HEK293 (cell line): ENCODE measurements around the gene BICD1.

Experiments used
- GLI4 ChIP-seq: fragments of 450-650 bp; formaldehyde crosslinking; IDR thresholded peaks from 2 replicates; pipeline ENCODE4 v1.5.1; 2016; ENCODE audit warnings: missing biosample characterization, missing genetic modification characterization
- MEIS1 ChIP-seq: sonication (generic); formaldehyde crosslinking; IDR thresholded peaks from 2 replicates; pipeline ENCODE4 v1.8.1; 2022; ENCODE audit warnings: missing genetic modification reagents, mild to moderate bottlenecking, borderline replicate concordance
- SP3 ChIP-seq: fragments of 450-650 bp; formaldehyde crosslinking; IDR thresholded peaks from 2 replicates; pipeline ENCODE4 v1.5.1; 2016; ENCODE audit warnings: missing biosample characterization, missing genetic modification characterization
- SP7 ChIP-seq: fragments of 450-650 bp; formaldehyde crosslinking; IDR thresholded peaks from 2 replicates; pipeline ENCODE4 v1.5.1; 2016; ENCODE audit warnings: missing biosample characterization, missing genetic modification characterization
- ZBTB17 ChIP-seq: fragments of 450-650 bp; formaldehyde crosslinking; IDR thresholded peaks from 2 replicates; pipeline ENCODE4 v1.5.1; 2016; ENCODE audit warnings: missing biosample characterization, missing genetic modification characterization
- ZBTB48 ChIP-seq: fragments of 450-650 bp; formaldehyde crosslinking; IDR thresholded peaks from 2 replicates; pipeline ENCODE4 v1.5.1; 2016; ENCODE audit warnings: missing biosample characterization, missing genetic modification characterization
- ZBTB7A ChIP-seq: fragments of 450-650 bp; formaldehyde crosslinking; IDR thresholded peaks from 2 replicates; pipeline ENCODE4 v1.5.1; 2016; ENCODE audit warnings: low read depth, missing biosample characterization, missing genetic modification characterization
- ZBTB8A ChIP-seq: fragments of 450-650 bp; formaldehyde crosslinking; IDR thresholded peaks from 2 replicates; pipeline ENCODE4 v1.5.1; 2016; ENCODE audit warnings: missing biosample characterization, missing genetic modification characterization
- ZFP37 ChIP-seq: fragments of 450-650 bp; formaldehyde crosslinking; IDR thresholded peaks from 2 replicates; pipeline ENCODE4 v1.5.1; 2016; ENCODE audit warnings: missing biosample characterization, missing genetic modification characterization
- ZNF211 ChIP-seq: fragments of 450-650 bp; formaldehyde crosslinking; IDR thresholded peaks from 2 replicates; pipeline ENCODE4 v1.5.1; 2016; ENCODE audit warnings: low read depth, missing biosample characterization, missing genetic modification characterization
- ZNF223 ChIP-seq: fragments of 450-650 bp; formaldehyde crosslinking; IDR thresholded peaks from 2 replicates; pipeline ENCODE4 v1.5.1; 2016; ENCODE audit warnings: missing biosample characterization, missing genetic modification characterization
- ZNF341 ChIP-seq: fragments of 450-650 bp; formaldehyde crosslinking; IDR thresholded peaks from 2 replicates; pipeline ENCODE4; 2016; ENCODE audit warnings: low read depth, missing biosample characterization, missing genetic modification characterization
- ZNF394 ChIP-seq: fragments of 450-650 bp; formaldehyde crosslinking; IDR thresholded peaks from 2 replicates; pipeline ENCODE4 v1.5.1; 2016; ENCODE audit warnings: missing biosample characterization, missing genetic modification characterization, mild to moderate bottlenecking, moderate library complexity, borderline replicate concordance
- ZNF561 ChIP-seq: fragments of 450-650 bp; IDR thresholded peaks from 2 replicates; pipeline ENCODE4 v1.5.1; 2018; ENCODE audit warnings: missing biosample characterization, missing genetic modification characterization, borderline replicate concordance
- ZNF600 ChIP-seq: fragments of 450-650 bp; formaldehyde crosslinking; IDR thresholded peaks from 2 replicates; pipeline ENCODE4 v1.5.1; 2016; ENCODE audit warnings: missing biosample characterization, missing genetic modification characterization
- ZNF629 ChIP-seq: fragments of 450-650 bp; formaldehyde crosslinking; IDR thresholded peaks from 2 replicates; pipeline ENCODE4 v1.5.1; 2017; ENCODE audit warnings: missing biosample characterization, missing genetic modification characterization
- ZNF660 ChIP-seq: fragments of 450-650 bp; IDR thresholded peaks from 2 replicates; pipeline ENCODE4 v1.5.1; 2018; ENCODE audit warnings: missing biosample characterization, mild to moderate bottlenecking, missing genetic modification characterization
- ZNF792 ChIP-seq: fragments of 450-650 bp; formaldehyde crosslinking; IDR thresholded peaks from 2 replicates; pipeline ENCODE4 v1.5.1; 2016; ENCODE audit warnings: missing biosample characterization, missing genetic modification characterization
- ZSCAN30 ChIP-seq: fragments of 450-650 bp; IDR thresholded peaks from 2 replicates; pipeline ENCODE4 v1.5.1; 2018; ENCODE audit warnings: missing biosample characterization, mild to moderate bottlenecking, missing genetic modification characterization, moderate library complexity
- TF ChIP-seq, protein P1 (sequence below): fragments of 450-650 bp; formaldehyde crosslinking; conservative IDR thresholded peaks from 2 replicates; pipeline ENCODE4 v1.5.1; 2016; ENCODE audit warnings: low read depth, missing biosample characterization, missing genetic modification characterization
- TF ChIP-seq, protein P2 (sequence below): fragments of 450-650 bp; formaldehyde crosslinking; IDR thresholded peaks from 2 replicates; pipeline ENCODE4 v1.5.1; 2016; ENCODE audit warnings: missing biosample characterization, missing genetic modification characterization
- TF ChIP-seq, protein P3 (sequence below): fragments of 450-650 bp; formaldehyde crosslinking; optimal IDR thresholded peaks from 2 replicates; pipeline ENCODE3; 2016; ENCODE audit warnings: missing biosample characterization, mild to moderate bottlenecking, missing genetic modification characterization
- TF ChIP-seq, protein P4 (sequence below): fragments of 450-650 bp; formaldehyde crosslinking; IDR thresholded peaks from 2 replicates; pipeline ENCODE4 v1.5.1; 2016; ENCODE audit warnings: missing biosample characterization, missing genetic modification characterization

The BICD1 gene

GRCh38 chr12:32399370-32400113 is 292.9 kb downstream of the BICD1 start, which contains the start of gene FGD4 (continued):
- TF ChIP-seq ZBTB7A (0 out of 2 replicates have a peak, but pooled peaks have one; percentile 51), MEIS1 (CRISPR knock-in tag) (no peak), ZBTB48 (tag by site-specific recombination) (peak; percentile 89), ZNF561 (tag by site-specific recombination) (peak; percentile 99), ZFP37 (peak; percentile 91), ZNF792 (tag by site-specific recombination) (peak; percentile 56; the same call in 1 of the 2 replicates), ZBTB17 (tag by site-specific recombination) (peak; percentile 97), ZNF629 (tag by site-specific recombination) (peak; percentile 71; the same call in 1 of the 2 replicates), ZNF600 (peak; percentile 96), ZSCAN30 (tag by site-specific recombination) (peak; percentile 53; the same call in 1 of the 2 replicates), SP7 (tag by site-specific recombination) (peak; percentile 85), SP3 (tag by site-specific recombination) (peak; percentile 79), ZNF211 (tag by site-specific recombination) (no peak), ZNF394 (peak; percentile 69; the same call in 1 of the 2 replicates), ZNF341 (peak; percentile 76), GLI4 (tag by site-specific recombination) (0 out of 2 replicates have a peak, but pooled peaks have one; percentile 12), ZNF223 (tag by site-specific recombination) (0 out of 2 replicates have a peak, but pooled peaks have one; percentile 43), ZBTB8A (peak; percentile 96), ZNF660 (tag by site-specific recombination) (no peak; the same call in none of the 2 replicates)
- TF ChIP-seq, protein P1, sequence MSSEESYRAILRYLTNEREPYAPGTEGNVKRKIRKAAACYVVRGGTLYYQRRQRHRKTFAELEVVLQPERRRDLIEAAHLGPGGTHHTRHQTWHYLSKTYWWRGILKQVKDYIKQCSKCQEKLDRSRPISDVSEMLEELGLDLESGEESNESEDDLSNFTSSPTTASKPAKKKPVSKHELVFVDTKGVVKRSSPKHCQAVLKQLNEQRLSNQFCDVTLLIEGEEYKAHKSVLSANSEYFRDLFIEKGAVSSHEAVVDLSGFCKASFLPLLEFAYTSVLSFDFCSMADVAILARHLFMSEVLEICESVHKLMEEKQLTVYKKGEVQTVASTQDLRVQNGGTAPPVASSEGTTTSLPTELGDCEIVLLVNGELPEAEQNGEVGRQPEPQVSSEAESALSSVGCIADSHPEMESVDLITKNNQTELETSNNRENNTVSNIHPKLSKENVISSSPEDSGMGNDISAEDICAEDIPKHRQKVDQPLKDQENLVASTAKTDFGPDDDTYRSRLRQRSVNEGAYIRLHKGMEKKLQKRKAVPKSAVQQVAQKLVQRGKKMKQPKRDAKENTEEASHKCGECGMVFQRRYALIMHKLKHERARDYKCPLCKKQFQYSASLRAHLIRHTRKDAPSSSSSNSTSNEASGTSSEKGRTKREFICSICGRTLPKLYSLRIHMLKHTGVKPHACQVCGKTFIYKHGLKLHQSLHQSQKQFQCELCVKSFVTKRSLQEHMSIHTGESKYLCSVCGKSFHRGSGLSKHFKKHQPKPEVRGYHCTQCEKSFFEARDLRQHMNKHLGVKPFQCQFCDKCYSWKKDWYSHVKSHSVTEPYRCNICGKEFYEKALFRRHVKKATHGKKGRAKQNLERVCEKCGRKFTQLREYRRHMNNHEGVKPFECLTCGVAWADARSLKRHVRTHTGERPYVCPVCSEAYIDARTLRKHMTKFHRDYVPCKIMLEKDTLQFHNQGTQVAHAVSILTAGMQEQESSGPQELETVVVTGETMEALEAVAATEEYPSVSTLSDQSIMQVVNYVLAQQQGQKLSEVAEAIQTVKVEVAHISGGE: peak; percentile 73
- TF ChIP-seq, protein P2, sequence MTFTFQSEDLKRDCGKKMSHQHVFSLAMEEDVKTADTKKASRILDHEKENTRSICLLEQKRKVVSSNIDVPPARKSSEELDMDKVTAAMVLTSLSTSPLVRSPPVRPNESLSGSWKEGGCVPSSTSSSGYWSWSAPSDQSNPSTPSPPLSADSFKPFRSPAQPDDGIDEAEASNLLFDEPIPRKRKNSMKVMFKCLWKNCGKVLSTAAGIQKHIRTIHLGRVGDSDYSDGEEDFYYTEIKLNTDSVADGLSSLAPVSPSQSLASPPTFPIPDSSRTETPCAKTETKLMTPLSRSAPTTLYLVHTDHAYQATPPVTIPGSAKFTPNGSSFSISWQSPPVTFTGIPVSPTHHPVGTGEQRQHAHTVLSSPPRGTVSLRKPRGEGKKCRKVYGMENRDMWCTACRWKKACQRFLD (tag by site-specific recombination): no peak
- TF ChIP-seq, protein P3, sequence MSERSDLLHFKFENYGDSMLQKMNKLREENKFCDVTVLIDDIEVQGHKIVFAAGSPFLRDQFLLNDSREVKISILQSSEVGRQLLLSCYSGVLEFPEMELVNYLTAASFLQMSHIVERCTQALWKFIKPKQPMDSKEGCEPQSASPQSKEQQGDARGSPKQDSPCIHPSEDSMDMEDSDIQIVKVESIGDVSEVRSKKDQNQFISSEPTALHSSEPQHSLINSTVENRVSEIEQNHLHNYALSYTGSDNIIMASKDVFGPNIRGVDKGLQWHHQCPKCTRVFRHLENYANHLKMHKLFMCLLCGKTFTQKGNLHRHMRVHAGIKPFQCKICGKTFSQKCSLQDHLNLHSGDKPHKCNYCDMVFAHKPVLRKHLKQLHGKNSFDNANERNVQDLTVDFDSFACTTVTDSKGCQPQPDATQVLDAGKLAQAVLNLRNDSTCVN (tag by site-specific recombination): peak; percentile 96
- TF ChIP-seq, protein P4, sequence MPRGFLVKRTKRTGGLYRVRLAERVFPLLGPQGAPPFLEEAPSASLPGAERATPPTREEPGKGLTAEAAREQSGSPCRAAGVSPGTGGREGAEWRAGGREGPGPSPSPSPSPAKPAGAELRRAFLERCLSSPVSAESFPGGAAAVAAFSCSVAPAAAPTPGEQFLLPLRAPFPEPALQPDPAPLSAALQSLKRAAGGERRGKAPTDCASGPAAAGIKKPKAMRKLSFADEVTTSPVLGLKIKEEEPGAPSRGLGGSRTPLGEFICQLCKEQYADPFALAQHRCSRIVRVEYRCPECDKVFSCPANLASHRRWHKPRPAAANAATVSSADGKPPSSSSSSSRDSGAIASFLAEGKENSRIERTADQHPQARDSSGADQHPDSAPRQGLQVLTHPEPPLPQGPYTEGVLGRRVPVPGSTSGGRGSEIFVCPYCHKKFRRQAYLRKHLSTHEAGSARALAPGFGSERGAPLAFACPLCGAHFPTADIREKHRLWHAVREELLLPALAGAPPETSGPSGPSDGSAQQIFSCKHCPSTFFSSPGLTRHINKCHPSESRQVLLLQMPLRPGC (tag by site-specific recombination): no peak
- TF ChIP-seq, all 188 proteins: peak for 69
